A549 (cell line): Measurements from ENCODE around the gene INPP4B.

Source experiments
- KDM1A ChIP-seq: fragments of 200-600 bp; sonication (generic); IDR thresholded peaks from 2 replicates; pipeline ENCODE4 v1.6.1; 2016; ENCODE audit warnings: low read depth, mild to moderate bottlenecking
- MYC ChIP-seq: IDR thresholded peaks from 2 replicates; pipeline ENCODE4 v1.6.1; 2012; ENCODE audit warnings: mild to moderate bottlenecking, inconsistent platforms, low read length, improper control_type of control experiment, borderline replicate concordance
- NR3C1 ChIP-seq: fragments of >200 bp; sonication (Bioruptor Twin); formaldehyde crosslinking; IDR thresholded peaks from 3 replicates; pipeline ENCODE4 v1.6.1; 2017
- POLR2A ChIP-seq: IDR thresholded peaks from 2 replicates; pipeline ENCODE4 v1.6.1; 2012; ENCODE audit warnings: mild to moderate bottlenecking, low read length
- TF ChIP-seq, protein P1 (sequence below): fragments of >200 bp; sonication (Bioruptor Twin); formaldehyde crosslinking; IDR thresholded peaks from 3 replicates; pipeline ENCODE4 v1.5.1; 2016

DNA sequence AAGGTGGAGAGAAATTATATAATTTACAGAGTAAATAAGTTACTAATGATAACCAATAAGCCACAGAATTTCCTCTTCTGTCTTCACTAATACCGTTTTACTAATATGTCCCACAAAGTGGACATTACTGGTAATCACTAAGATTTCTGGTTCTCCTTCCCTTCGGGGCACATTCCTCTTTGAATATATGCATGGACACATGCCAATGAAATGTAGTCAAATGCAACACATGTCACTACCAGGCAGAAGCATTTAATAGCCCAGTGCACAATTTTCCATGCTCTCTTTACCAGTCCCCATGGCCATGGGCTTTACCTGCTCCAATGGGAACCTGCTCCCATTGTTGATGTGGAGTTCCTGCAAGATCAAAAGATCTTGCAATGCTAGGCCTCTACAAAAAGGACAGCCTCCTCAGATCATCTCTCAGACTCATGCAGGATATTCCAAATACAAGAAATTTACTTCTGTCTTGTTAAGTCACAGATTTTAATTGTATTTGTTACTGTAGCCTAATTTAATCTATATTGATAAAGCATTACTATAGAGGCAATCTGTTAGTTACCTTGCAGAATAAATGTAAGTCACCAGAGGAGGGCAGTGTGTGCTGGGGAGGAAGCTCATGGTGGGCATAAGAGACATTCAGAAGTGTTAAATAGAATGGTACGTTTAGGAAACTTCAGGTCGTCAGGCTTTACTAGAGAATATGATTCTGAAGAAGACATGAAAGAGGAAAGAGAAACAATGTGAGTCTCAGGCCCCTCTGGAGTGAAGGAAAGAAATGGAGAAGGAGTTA, 37.1 kb upstream of the INPP4B start:
- TF ChIP-seq NR3C1 (no peak), MYC (no peak), POLR2A (no peak), KDM1A (no peak)
- TF ChIP-seq, protein P1, sequence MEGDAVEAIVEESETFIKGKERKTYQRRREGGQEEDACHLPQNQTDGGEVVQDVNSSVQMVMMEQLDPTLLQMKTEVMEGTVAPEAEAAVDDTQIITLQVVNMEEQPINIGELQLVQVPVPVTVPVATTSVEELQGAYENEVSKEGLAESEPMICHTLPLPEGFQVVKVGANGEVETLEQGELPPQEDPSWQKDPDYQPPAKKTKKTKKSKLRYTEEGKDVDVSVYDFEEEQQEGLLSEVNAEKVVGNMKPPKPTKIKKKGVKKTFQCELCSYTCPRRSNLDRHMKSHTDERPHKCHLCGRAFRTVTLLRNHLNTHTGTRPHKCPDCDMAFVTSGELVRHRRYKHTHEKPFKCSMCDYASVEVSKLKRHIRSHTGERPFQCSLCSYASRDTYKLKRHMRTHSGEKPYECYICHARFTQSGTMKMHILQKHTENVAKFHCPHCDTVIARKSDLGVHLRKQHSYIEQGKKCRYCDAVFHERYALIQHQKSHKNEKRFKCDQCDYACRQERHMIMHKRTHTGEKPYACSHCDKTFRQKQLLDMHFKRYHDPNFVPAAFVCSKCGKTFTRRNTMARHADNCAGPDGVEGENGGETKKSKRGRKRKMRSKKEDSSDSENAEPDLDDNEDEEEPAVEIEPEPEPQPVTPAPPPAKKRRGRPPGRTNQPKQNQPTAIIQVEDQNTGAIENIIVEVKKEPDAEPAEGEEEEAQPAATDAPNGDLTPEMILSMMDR: no peak; the same call in 2 of the 3 replicates
